GM12878 (cell line): Measurements from ENCODE around the gene CTNNA3. TPM values are rescaled to one million over a fixed set of nuclear protein-coding genes. Genes with fewer than 3 reads are reported as not detected.

ENCODE experiments used
- ATAC-seq: fragments of 200-7000 bp; cut with Tn5 transposase; 3 replicates; pipeline ENCODE4 v1.9.1; 2020; ENCODE audit warnings: mild to moderate bottlenecking, moderate library complexity
- BruUV-seq: library from RNA; stranded (reverse); fragments of 400-500 nt; replicated peaks from 2 replicates; lab custom pipeline; 2021; lab: Mats Ljungman, UMichigan
- CTCF ChIA-PET: fragments of 300-600 bp; sonication (Branson Sonifier 250); formaldehyde crosslinking; extraction: SDS; loops from one replicate; lab custom pipeline; 2021; ENCODE audit warnings: inconsistent platforms; lab: Yijun Ruan, JAX
- POLR2A ChIA-PET: fragments of 350-600 bp; formaldehyde crosslinking; extraction: SDS; loops from one replicate; lab custom pipeline; 2021; ENCODE audit warnings: inconsistent platforms; lab: Charles Lee
- RAD21 ChIA-PET: fragments of 300-600 bp; sonication (Branson Sonifier 250); formaldehyde crosslinking; loops from one replicate; lab custom pipeline; 2023; ENCODE audit warnings: antibody characterized with exemption; ENCODE audit not compliant: unreplicated experiment; lab: Charles Lee
- SMC1A ChIA-PET: fragments of 300-600 bp; sonication (Branson Sonifier 250); formaldehyde crosslinking; loops from one replicate; lab custom pipeline; 2023; ENCODE audit not compliant: unreplicated experiment, uncharacterized antibody; lab: Charles Lee
- DNase-seq: peaks from one replicate; pipeline ENCODE4 v3.0.0-alpha.2; 2011; ENCODE audit warnings: low read depth, low spot score
- FAIRE-seq: peaks from 3 replicates; lab custom pipeline; 2011; peaks lifted over from hg19 to GRCh38; lab: Jason Lieb, UNC
- H2AFZ ChIP-seq: 2 replicates; pipeline ENCODE4 v1.6.0; 2011; ENCODE audit warnings: low read depth, low read length, control low read depth; ENCODE audit not compliant: control insufficient read depth
- H3K27ac ChIP-seq: 2 replicates; pipeline ENCODE4 v1.5.1; 2011; ENCODE audit warnings: control low read depth; ENCODE audit not compliant: control insufficient read depth, insufficient read depth
- H3K27me3 ChIP-seq, 2 experiments: replicated peaks in 1 of 2; 2 replicates each; pipeline versions ENCODE4 v1.6.0 to v1.6.1; 2011; ENCODE audit warnings: low read length in 1 of 2; ENCODE audit not compliant: control insufficient read depth in 2 of 2, insufficient read depth in 2 of 2
- H3K36me3 ChIP-seq, 2 experiments: 2 replicates each; pipeline ENCODE4 v1.5.1; 2011; ENCODE audit warnings: low read length in 1 of 2; ENCODE audit not compliant: control insufficient read depth in 2 of 2, insufficient read depth in 2 of 2
- H3K4me1 ChIP-seq: 2 replicates; pipeline ENCODE4 v1.6.1; 2011; ENCODE audit warnings: mild to moderate bottlenecking, low read length, moderate library complexity, mixed read lengths; ENCODE audit not compliant: control insufficient read depth, insufficient read depth
- H3K4me2 ChIP-seq: 2 replicates; pipeline ENCODE4 v1.6.0; 2011; ENCODE audit warnings: control low read depth; ENCODE audit not compliant: control insufficient read depth, insufficient read depth
- H3K4me3 ChIP-seq: fragments of 200-600 bp; sonication (generic); 2 replicates; pipeline ENCODE4 v1.5.1; 2016
- H3K79me2 ChIP-seq: 2 replicates; pipeline ENCODE4 v1.6.0; 2011; ENCODE audit warnings: low read length; ENCODE audit not compliant: control insufficient read depth, insufficient read depth
- H3K9ac ChIP-seq: 2 replicates; pipeline ENCODE4 v1.8.0; 2011; ENCODE audit warnings: low read length, control low read depth, mixed read lengths; ENCODE audit not compliant: control insufficient read depth, insufficient read depth
- H3K9me3 ChIP-seq: replicated peaks from 3 replicates; pipeline ENCODE4 v1.5.1; 2011; ENCODE audit warnings: mild to moderate bottlenecking, low read length; ENCODE audit not compliant: control insufficient read depth, insufficient read depth
- H4K20me1 ChIP-seq: 2 replicates; pipeline ENCODE4 v1.6.0; 2011; ENCODE audit not compliant: control insufficient read depth, insufficient read depth
- BRCA1 ChIP-seq: IDR thresholded peaks from 2 replicates; pipeline ENCODE4 v1.6.1; 2011; ENCODE audit warnings: low read depth, low read length, improper control_type of control experiment
- CTCF ChIP-seq, 3 experiments: IDR thresholded peaks in 2 of 3; conservative IDR thresholded peaks in 1 of 3; 2 replicates each; pipeline ENCODE4 v1.5.1; 2011; ENCODE audit warnings: low read depth in 3 of 3, low read length in 3 of 3, mild to moderate bottlenecking in 3 of 3, control low read depth in 2 of 3, moderate library complexity in 2 of 3, inconsistent platforms in 1 of 3, mixed read lengths in 1 of 3; ENCODE audit not compliant: control insufficient read depth in 2 of 3, insufficient read depth in 1 of 3; ENCODE audit errors: extremely low read depth in 1 of 3
- IKZF2 ChIP-seq, 2 experiments: fragments of 450-650 bp; IDR thresholded peaks; 2 replicates each; pipeline ENCODE4 v1.6.1; 2017; ENCODE audit warnings: mild to moderate bottlenecking in 2 of 2, moderate library complexity in 2 of 2
- JUNB ChIP-seq: IDR thresholded peaks from 2 replicates; pipeline ENCODE4 v1.6.1; 2016; ENCODE audit warnings: antibody characterized with exemption, mild to moderate bottlenecking
- MYB ChIP-seq: fragments of 150-350 bp; IDR thresholded peaks from 2 replicates; pipeline ENCODE4 v1.6.1; 2014; ENCODE audit warnings: mild to moderate bottlenecking, low read depth, low read length, borderline replicate concordance
- NFXL1 ChIP-seq: fragments of 450-650 bp; IDR thresholded peaks from 2 replicates; pipeline ENCODE4 v1.6.1; 2017; ENCODE audit warnings: antibody characterized with exemption, mild to moderate bottlenecking, borderline replicate concordance
- SIX5 ChIP-seq: IDR thresholded peaks from 2 replicates; pipeline ENCODE4 v1.6.1; 2011; ENCODE audit warnings: mild to moderate bottlenecking, low read depth, low read length, moderate library complexity; ENCODE audit not compliant: severe bottlenecking
- USF1 ChIP-seq: IDR thresholded peaks from 2 replicates; pipeline ENCODE4 v1.6.1; 2011; ENCODE audit warnings: borderline replicate concordance, low read depth, mild to moderate bottlenecking, moderate library complexity, mixed read lengths, low read length; ENCODE audit not compliant: insufficient read depth; ENCODE audit errors: extremely low read length
- WGBS: methylation state at CpG from one replicate; pipeline ENCODE4 v1.1.6; 2016; ENCODE audit warnings: low lambda C conversion rate; ENCODE audit not compliant: insufficient replicate concordance, insufficient coverage; ENCODE audit errors: missing lambda C conversion rate; 5-methylcytosine and 5-hydroxymethylcytosine counted together
- in situ Hi-C: fragments of 300-500 bp; cut with MboI; formaldehyde crosslinking; loops from 9 replicates; pipeline ENCODE4 v1.14.3; 2018; ENCODE audit warnings: mixed read lengths
- intact Hi-C: fragments of 100-400 bp; cut with micrococcal nuclease; formaldehyde crosslinking; loops from one replicate; pipeline ENCODE4 v1.14.2; 2022; ENCODE audit not compliant: unreplicated experiment
- polyA plus RNA-seq, 11 experiments: library from polyadenylated mRNA; depleted of rRNA in 4 of 11; unstranded in 6 of 11; stranded (reverse) in 5 of 11; fragments of >200 nt; fragmentation: Nextera tagmentation in 4 of 11; fragmentation: Illumina TruSeq in 1 of 11; extraction: Ambion mirVana in 4 of 11; extraction: Trizol in 1 of 11; gene quantifications; 1 replicate in 1 of 11; 2 replicates in 10 of 11; pipeline versions ENCODE4 v1.2.1 to v1.2.3, GENCODE V29; 2011 to 2016; ENCODE audit warnings: inconsistent platforms in 2 of 11, missing spikeins in 2 of 11, low read depth in 1 of 11
- total RNA-seq, 4 experiments: library from RNA; depleted of rRNA in 3 of 4; stranded (reverse); fragments of >200 nt in 3 of 4; fragmentation: Illumina TruSeq in 1 of 4; extraction: Trizol in 1 of 4; gene quantifications; 2 replicates each; pipeline versions ENCODE4 v1.2.1 to v1.2.3, GENCODE V29; 2013 to 2021
- TF ChIP-seq, protein P1 (sequence below): IDR thresholded peaks from 2 replicates; pipeline ENCODE4 v1.6.1; 2011; ENCODE audit warnings: mild to moderate bottlenecking, low read depth, low read length, moderate library complexity; ENCODE audit not compliant: insufficient replicate concordance
- TF ChIP-seq, protein P2 (sequence below): IDR thresholded peaks from 2 replicates; pipeline ENCODE4 v1.6.1; 2012; ENCODE audit warnings: low read depth, low read length, improper control_type of control experiment
- TF ChIP-seq, protein P3 (sequence below): IDR thresholded peaks from 2 replicates; pipeline ENCODE4 v1.6.1; 2012; ENCODE audit warnings: mild to moderate bottlenecking, low read depth, low read length

Gene CTNNA3
- total and polyA plus RNA-seq, 10 of the 15 experiments (the other 5 are each of a cell fraction or from before 2014, with no cell fraction given): under 0.01 to 4.5 (median 0.22) TPM; not detected in 2

- TF ChIP-seq, protein P1, sequence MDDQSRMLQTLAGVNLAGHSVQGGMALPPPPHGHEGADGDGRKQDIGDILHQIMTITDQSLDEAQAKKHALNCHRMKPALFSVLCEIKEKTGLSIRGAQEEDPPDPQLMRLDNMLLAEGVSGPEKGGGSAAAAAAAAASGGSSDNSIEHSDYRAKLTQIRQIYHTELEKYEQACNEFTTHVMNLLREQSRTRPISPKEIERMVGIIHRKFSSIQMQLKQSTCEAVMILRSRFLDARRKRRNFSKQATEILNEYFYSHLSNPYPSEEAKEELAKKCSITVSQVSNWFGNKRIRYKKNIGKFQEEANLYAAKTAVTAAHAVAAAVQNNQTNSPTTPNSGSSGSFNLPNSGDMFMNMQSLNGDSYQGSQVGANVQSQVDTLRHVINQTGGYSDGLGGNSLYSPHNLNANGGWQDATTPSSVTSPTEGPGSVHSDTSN: no peak
- TF ChIP-seq, all 136 proteins: peak for 0
These were observed 189.8 kb downstream of the CTNNA3 start (continued) for GRCh38 chr10:67506083-67506756.

GRCh38 chr10:67492317-67493019, 203.5 kb downstream of the CTNNA3 start:
- H3K4me3 ChIP-seq: no peak overlapping the region
- ATAC-seq (peak; percentile 26; the same call in 1 of the 3 replicates), FAIRE-seq (no peak), DNase-seq (no peak)
- 0% methylated on average over 2 of the region's 2 CpGs for WGBS
- ChIA-PET RAD21 (interaction anchor here (0.8 to 2.3 kb wide), 5 partner anchors 14 to 287 kb away, joined by 3 to 8 read pairs (median 4); no protein-coding TSS in a partner anchor), POLR2A (interaction anchor here (0.7 kb wide), 1 partner anchor 680 kb away, joined by 3 read pairs; no protein-coding TSS in a partner anchor), CTCF (interaction anchor here (0.8 to 1.5 kb wide), 3 partner anchors 14 to 29 kb away, joined by 3 to 4 read pairs (median 3); no protein-coding TSS in a partner anchor), SMC1A (interaction anchor here (0.8 to 4.1 kb wide), 3 partner anchors 10 to 27 kb away, joined by 4 to 18 read pairs (median 8); no protein-coding TSS in a partner anchor)
- H3K36me3 ChIP-seq: no peaks in the 10 kb centered on the region
- intact Hi-C loops: no loop called here
- in situ Hi-C loops: no loop called here
- no peaks in the 10 kb centered on the region for H3K27me3 ChIP-seq
- no peak overlapping the region for H3K9ac ChIP-seq
- no peak overlapping the region for H3K4me2 ChIP-seq
- no peaks in the 10 kb centered on the region for H3K9me3 ChIP-seq
- no peaks in the 10 kb centered on the region for H3K4me1 ChIP-seq
- no peaks in the 10 kb centered on the region for H3K79me2 ChIP-seq
- H2AFZ ChIP-seq: no peak overlapping the region
- BruUV-seq: no TSS peak
- H3K27ac ChIP-seq: no peak overlapping the region
- H4K20me1 ChIP-seq: no peaks in the 10 kb centered on the region
- TF ChIP-seq IKZF2 (IDR thresholded peaks at IDR 0.05) (no peak), BRCA1 (no peak), MYB (no peak), JUNB (no peak), USF1 (no peak), CTCF (IDR thresholded peaks at IDR 0.05 in 2 of 3, conservative IDR thresholded peaks at IDR 0.05 in 1 of 3; ENCODE audit: control insufficient read depth in 2 of 3, extremely low read depth in 1 of 3, insufficient read depth in 1 of 3, low read depth in 3 of 3, low read length in 3 of 3) (no peak), SIX5 (no peak), NFXL1 (no peak)
- TF ChIP-seq, protein P2, sequence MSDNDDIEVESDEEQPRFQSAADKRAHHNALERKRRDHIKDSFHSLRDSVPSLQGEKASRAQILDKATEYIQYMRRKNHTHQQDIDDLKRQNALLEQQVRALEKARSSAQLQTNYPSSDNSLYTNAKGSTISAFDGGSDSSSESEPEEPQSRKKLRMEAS: no peak
- TF ChIP-seq, protein P3, sequence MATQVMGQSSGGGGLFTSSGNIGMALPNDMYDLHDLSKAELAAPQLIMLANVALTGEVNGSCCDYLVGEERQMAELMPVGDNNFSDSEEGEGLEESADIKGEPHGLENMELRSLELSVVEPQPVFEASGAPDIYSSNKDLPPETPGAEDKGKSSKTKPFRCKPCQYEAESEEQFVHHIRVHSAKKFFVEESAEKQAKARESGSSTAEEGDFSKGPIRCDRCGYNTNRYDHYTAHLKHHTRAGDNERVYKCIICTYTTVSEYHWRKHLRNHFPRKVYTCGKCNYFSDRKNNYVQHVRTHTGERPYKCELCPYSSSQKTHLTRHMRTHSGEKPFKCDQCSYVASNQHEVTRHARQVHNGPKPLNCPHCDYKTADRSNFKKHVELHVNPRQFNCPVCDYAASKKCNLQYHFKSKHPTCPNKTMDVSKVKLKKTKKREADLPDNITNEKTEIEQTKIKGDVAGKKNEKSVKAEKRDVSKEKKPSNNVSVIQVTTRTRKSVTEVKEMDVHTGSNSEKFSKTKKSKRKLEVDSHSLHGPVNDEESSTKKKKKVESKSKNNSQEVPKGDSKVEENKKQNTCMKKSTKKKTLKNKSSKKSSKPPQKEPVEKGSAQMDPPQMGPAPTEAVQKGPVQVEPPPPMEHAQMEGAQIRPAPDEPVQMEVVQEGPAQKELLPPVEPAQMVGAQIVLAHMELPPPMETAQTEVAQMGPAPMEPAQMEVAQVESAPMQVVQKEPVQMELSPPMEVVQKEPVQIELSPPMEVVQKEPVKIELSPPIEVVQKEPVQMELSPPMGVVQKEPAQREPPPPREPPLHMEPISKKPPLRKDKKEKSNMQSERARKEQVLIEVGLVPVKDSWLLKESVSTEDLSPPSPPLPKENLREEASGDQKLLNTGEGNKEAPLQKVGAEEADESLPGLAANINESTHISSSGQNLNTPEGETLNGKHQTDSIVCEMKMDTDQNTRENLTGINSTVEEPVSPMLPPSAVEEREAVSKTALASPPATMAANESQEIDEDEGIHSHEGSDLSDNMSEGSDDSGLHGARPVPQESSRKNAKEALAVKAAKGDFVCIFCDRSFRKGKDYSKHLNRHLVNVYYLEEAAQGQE: no peak
